GM23248 (cell line): Measurements from ENCODE around the gene UPF1. TPM values are rescaled to one million over a fixed set of nuclear protein-coding genes. Genes with fewer than 3 reads are reported as not detected.

Source experiments
- DNase-seq: peaks from one replicate; pipeline ENCODE4 v3.0.0-alpha.2; 2015
- H2AFZ ChIP-seq: fragments of 200-600 bp; sonication (generic); 2 replicates; pipeline ENCODE4 v1.6.1; 2016; ENCODE audit warnings: antibody characterized with exemption
- H3F3A ChIP-seq: fragments of 200-600 bp; sonication (generic); 2 replicates; pipeline ENCODE4 v1.6.1; 2016; ENCODE audit warnings: mild to moderate bottlenecking, antibody characterized with exemption, mixed run types; ENCODE audit not compliant: insufficient read depth
- H3K27ac ChIP-seq: fragments of 200-600 bp; sonication (generic); 2 replicates; pipeline ENCODE4 v1.5.1; 2016; ENCODE audit warnings: mild to moderate bottlenecking
- H3K27me3 ChIP-seq: fragments of 200-600 bp; sonication (generic); replicated peaks from 2 replicates; pipeline ENCODE4 v1.6.1; 2016; ENCODE audit warnings: mild to moderate bottlenecking; ENCODE audit not compliant: insufficient read depth
- H3K36me3 ChIP-seq: fragments of 200-600 bp; sonication (generic); 2 replicates; pipeline ENCODE4 v1.6.1; 2016; ENCODE audit warnings: low read depth, mild to moderate bottlenecking
- H3K4me1 ChIP-seq: fragments of 200-600 bp; sonication (generic); 2 replicates; pipeline ENCODE4 v1.6.1; 2016; ENCODE audit warnings: mild to moderate bottlenecking; ENCODE audit not compliant: insufficient read depth
- H3K4me2 ChIP-seq: fragments of 200-600 bp; sonication (generic); one replicate; pipeline ENCODE4 v1.6.1; 2016; ENCODE audit warnings: mild to moderate bottlenecking; ENCODE audit not compliant: unreplicated experiment
- H3K4me3 ChIP-seq: fragments of 200-600 bp; sonication (generic); 2 replicates; pipeline ENCODE4 v1.5.1; 2016; ENCODE audit warnings: mild to moderate bottlenecking
- H3K79me2 ChIP-seq: fragments of 200-600 bp; sonication (generic); 2 replicates; pipeline ENCODE4 v1.6.1; 2016; ENCODE audit warnings: mild to moderate bottlenecking; ENCODE audit not compliant: insufficient read depth
- H3K9ac ChIP-seq: fragments of 200-600 bp; sonication (generic); 2 replicates; pipeline ENCODE4 v1.6.1; 2016; ENCODE audit warnings: mild to moderate bottlenecking
- H3K9me2 ChIP-seq: fragments of 200-600 bp; sonication (generic); 2 replicates; pipeline ENCODE4 v1.6.1; 2016; ENCODE audit warnings: mixed run types, mild to moderate bottlenecking, moderate library complexity; ENCODE audit not compliant: insufficient read depth
- H3K9me3 ChIP-seq: fragments of 200-600 bp; sonication (generic); one replicate; pipeline ENCODE4 v1.6.1; 2017; ENCODE audit warnings: low read depth
- H4K20me1 ChIP-seq: fragments of 200-600 bp; sonication (generic); 2 replicates; pipeline ENCODE4 v1.6.0; 2016; ENCODE audit not compliant: insufficient read depth
- EZH2 ChIP-seq: fragments of 200-600 bp; sonication (generic); IDR thresholded peaks from 2 replicates; pipeline ENCODE4 v1.6.1; 2018; ENCODE audit warnings: antibody characterized with exemption, mild to moderate bottlenecking; ENCODE audit not compliant: insufficient read depth, poor library complexity, severe bottlenecking
- EZH2phosphoT487 ChIP-seq: fragments of 200-600 bp; sonication (generic); IDR thresholded peaks from 2 replicates; pipeline ENCODE4 v1.6.1; 2018; ENCODE audit warnings: antibody characterized with exemption, moderate library complexity, mild to moderate bottlenecking, low read depth; ENCODE audit not compliant: insufficient read depth
- WGBS, 2 experiments: methylation state at CpG; one replicate each; pipeline ENCODE4 v1.1.6; 2015 to 2017; ENCODE audit warnings: low lambda C conversion rate in 2 of 2, low coverage in 1 of 2; ENCODE audit errors: missing lambda C conversion rate in 2 of 2; 5-methylcytosine and 5-hydroxymethylcytosine counted together
- in situ Hi-C: fragments of 300-500 bp; cut with MboI; formaldehyde crosslinking; loops from 2 replicates; pipeline ENCODE4 v1.15.0; 2020
- polyA plus RNA-seq: library from polyadenylated mRNA; unstranded; fragments of >200 nt; fragmentation: Nextera tagmentation; extraction: Ambion mirVana; gene quantifications from 2 replicates; pipeline ENCODE4 v1.2.1, GENCODE V29; 2016
- total RNA-seq: library from RNA; depleted of rRNA; stranded (reverse); fragments of >200 nt; shearing (Covaris generic); gene quantifications from 2 replicates; pipeline ENCODE4 v1.2.3, GENCODE V29; 2014

Gene UPF1
- total and polyA plus RNA-seq, 2 experiments from 2014 or later, result 4.3 to 57.4 TPM

GRCh38 chr19:18833141-18833476 lies 1.4 kb downstream of the UPF1 start:
- peak overlapping the region; percentile 88 for H3K4me2 ChIP-seq
- peak overlapping the region; percentile 85 for H3K4me3 ChIP-seq
- TF ChIP-seq EZH2 (no peak), EZH2phosphoT487 (no peak)
- H3K27ac ChIP-seq, result peak overlapping the region; percentile 19; the same call in 1 of the 2 replicates
- 6 to 9% methylated on average over 9 of the region's 9 CpGs for WGBS, 2 experiments
- in situ Hi-C loops, result loop anchor here (25.0 kb wide), 1 partner anchor 371 kb away; no protein-coding TSS in a partner anchor
- H3K4me1 ChIP-seq, result peaks cover 11% of the 10 kb centered on the region
- peaks cover 61% of the 10 kb centered on the region for H3K79me2 ChIP-seq
- no peaks in the 10 kb centered on the region for H3K9me2 ChIP-seq
- H4K20me1 ChIP-seq, result peaks cover 32% of the 10 kb centered on the region; the same call in 1 of the 2 replicates
- H3K9me3 ChIP-seq, result no peaks in the 10 kb centered on the region
- no peaks in the 10 kb centered on the region for H3K27me3 ChIP-seq
- peak overlapping the region; percentile 92 for H3K9ac ChIP-seq
- no peaks in the 10 kb centered on the region for H3F3A ChIP-seq
- H2AFZ ChIP-seq, result no peak overlapping the region
- peak; percentile 51 for DNase-seq
- H3K36me3 ChIP-seq, result no peaks in the 10 kb centered on the region

- Histone ChIP-seq H3K79me2 (peaks cover 71% of the 10 kb centered on the region), H3K4me3 (peak overlapping the region; percentile 85), H3K9me3 (no peaks in the 10 kb centered on the region), H3K4me2 (peak overlapping the region; percentile 88), H2AFZ (no peak overlapping the region), H3K9ac (peak overlapping the region; percentile 92), H3K27ac (no peak overlapping the region), H3K36me3 (no peaks in the 10 kb centered on the region), H3K9me2 (no peaks in the 10 kb centered on the region), H3F3A (no peaks in the 10 kb centered on the region), H4K20me1 (peaks cover 33% of the 10 kb centered on the region; the same call in 1 of the 2 replicates), H3K27me3 (no peaks in the 10 kb centered on the region), H3K4me1 (peaks cover 21% of the 10 kb centered on the region)
- in situ Hi-C loops, result loop anchor here (25.0 kb wide), 1 partner anchor 372 kb away; no protein-coding TSS in a partner anchor
- peak; percentile 46 for DNase-seq
- WGBS, 2 experiments, result 28 to 31% methylated on average over 18 of the region's 18 CpGs
- TF ChIP-seq EZH2phosphoT487 (no peak), EZH2 (no peak)
Observed at GRCh38 chr19:18833849-18834643, 2.3 kb downstream of the UPF1 start.

- peaks cover 22% of the 10 kb centered on the region for H3K4me1 ChIP-seq
- H3K4me2 ChIP-seq, result peak overlapping the region; percentile 88
- H3F3A ChIP-seq, result no peaks in the 10 kb centered on the region
- peaks cover 76% of the 10 kb centered on the region for H3K79me2 ChIP-seq
- no peak overlapping the region for H3K27ac ChIP-seq
- no peaks in the 10 kb centered on the region for H3K9me3 ChIP-seq
- no peak for DNase-seq
- no peak for TF ChIP-seq EZH2phosphoT487
- no peak for TF ChIP-seq EZH2
- no peaks in the 10 kb centered on the region for H3K27me3 ChIP-seq
- no peaks in the 10 kb centered on the region for H3K9me2 ChIP-seq
- 74 to 78% methylated on average over 4 of the region's 4 CpGs for WGBS, 2 experiments
- H3K4me3 ChIP-seq, result peak overlapping the region; percentile 85
- in situ Hi-C loops, result loop anchor here (25.0 kb wide), 1 partner anchor 372 kb away; no protein-coding TSS in a partner anchor
- H4K20me1 ChIP-seq, result peaks cover 33% of the 10 kb centered on the region; the same call in 1 of the 2 replicates
- H3K36me3 ChIP-seq, result no peaks in the 10 kb centered on the region
- H2AFZ ChIP-seq, result no peak overlapping the region
- peak overlapping the region; percentile 92 for H3K9ac ChIP-seq
Observed at GRCh38 chr19:18834644-18834984, 2.9 kb downstream of the UPF1 start.

DNA sequence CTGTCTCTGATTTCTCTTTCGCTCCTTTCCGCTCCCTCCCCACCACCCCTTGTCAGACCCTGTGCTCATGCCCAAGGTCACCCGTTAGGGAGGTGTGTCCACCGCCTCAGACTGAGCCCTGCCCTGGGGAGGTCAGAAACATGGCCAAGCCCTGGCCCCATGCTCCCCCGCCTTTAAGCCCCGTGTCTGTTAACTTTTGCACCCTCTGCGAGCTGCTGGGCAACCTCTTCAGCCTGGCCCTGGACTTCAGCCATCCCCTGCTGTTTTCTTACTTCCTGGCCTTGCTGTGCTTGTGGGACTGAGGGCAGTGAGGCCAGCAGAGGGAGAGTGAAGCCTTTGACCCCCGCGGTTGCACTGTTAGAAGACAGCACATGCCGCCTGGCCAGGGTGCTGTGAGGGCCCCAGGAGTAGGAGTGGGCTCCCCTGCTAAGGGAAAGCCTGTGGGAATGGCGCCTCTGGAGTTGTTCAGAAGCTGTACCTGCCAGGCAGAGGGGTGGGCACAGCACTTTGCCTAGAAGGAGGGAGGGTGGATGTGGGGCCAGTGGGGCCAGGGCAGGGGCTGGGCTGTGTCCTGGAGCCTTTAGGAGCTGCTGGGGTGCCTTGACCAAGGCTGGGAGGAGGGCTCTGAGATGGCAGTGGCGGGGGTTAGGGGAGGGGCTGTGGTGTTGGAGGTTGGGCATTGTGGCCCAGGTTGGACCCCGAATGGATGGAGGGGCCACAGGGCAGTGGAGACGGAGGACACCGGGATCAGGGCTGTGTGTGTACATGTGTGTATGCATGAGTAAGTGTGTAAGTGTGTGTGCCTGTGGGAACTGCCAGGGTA lies 7.9 kb downstream of the UPF1 start:
- Histone ChIP-seq H4K20me1 (peaks cover 48% of the 10 kb centered on the region; the same call in 1 of the 2 replicates), H3K4me3 (no peak overlapping the region), H3K79me2 (peaks cover 100% of the 10 kb centered on the region), H3F3A (no peaks in the 10 kb centered on the region), H3K4me2 (no peak overlapping the region), H3K9me3 (no peaks in the 10 kb centered on the region), H3K36me3 (no peaks in the 10 kb centered on the region), H2AFZ (no peak overlapping the region), H3K27ac (no peak overlapping the region), H3K9ac (0 out of 2 replicates have a peak overlapping the region, but pooled peaks have one; percentile 14), H3K9me2 (no peaks in the 10 kb centered on the region), H3K27me3 (no peaks in the 10 kb centered on the region), H3K4me1 (peaks cover 16% of the 10 kb centered on the region)
- TF ChIP-seq EZH2, result no peak
- no peak for TF ChIP-seq EZH2phosphoT487
- WGBS, 2 experiments, result 87 to 88% methylated on average over 11 to 15 of the region's 15 CpGs
- in situ Hi-C loops, result loop anchor here (10.0 to 25.0 kb wide), 2 partner anchors 235 to 377 kb away; partner anchors contain the start of gene CRLF1
- DNase-seq, result no peak
